KG1 (cell line): Measurements from ENCODE around the gene MYO1E.

Source experiments
- DNase-seq: peaks from one replicate; lab custom pipeline; 2025; lab: John Stamatoyannopoulos, UW

MYO1E gene

GRCh38 chr15:59190291-59190690 is 182.4 kb downstream of the MYO1E start:
- DNase-seq = no peak

- no peak for DNase-seq
Observed at GRCh38 chr15:59189241-59189640, 183.4 kb downstream of the MYO1E start.

GRCh38 chr15:59186501-59186900 is 186.2 kb downstream of the MYO1E start:
- no peak for DNase-seq

GRCh38 chr15:59185725-59186124 is 186.9 kb downstream of the MYO1E start:
- no peak for DNase-seq

- DNase-seq = no peak
Observed at GRCh38 chr15:59180945-59181600, 191.6 kb downstream of the MYO1E start.

GRCh38 chr15:59179717-59180116 is 193.0 kb downstream of the MYO1E start:
- no peak for DNase-seq

- no peak for DNase-seq
Observed at GRCh38 chr15:59178151-59178695, 194.4 kb downstream of the MYO1E start.

- no peak for DNase-seq
Observed at GRCh38 chr15:59177317-59177660, 195.4 kb downstream of the MYO1E start.

GRCh38 chr15:59176653-59177316 is 195.9 kb downstream of the MYO1E start:
- no peak for DNase-seq

GRCh38 chr15:59174835-59175831 is 197.5 kb downstream of the MYO1E start:
- DNase-seq = no peak

GRCh38 chr15:59174151-59174834 is 198.4 kb downstream of the MYO1E start:
- no peak for DNase-seq

GRCh38 chr15:59173194-59173593 is 199.5 kb downstream of the MYO1E start:
- no peak for DNase-seq

- no peak for DNase-seq
Observed at GRCh38 chr15:59172289-59172901, 200.3 kb downstream of the MYO1E start.

GRCh38 chr15:59171067-59171397 is 201.6 kb downstream of the MYO1E start:
- DNase-seq = no peak

- DNase-seq = no peak
Observed at GRCh38 chr15:59170295-59171066, 202.2 kb downstream of the MYO1E start.

GRCh38 chr15:59169251-59169708 is 203.4 kb downstream of the MYO1E start:
- no peak for DNase-seq

- no peak for DNase-seq
Observed at GRCh38 chr15:59168536-59168935, 204.1 kb downstream of the MYO1E start.

GRCh38 chr15:59166601-59167265 is 205.9 kb downstream of the MYO1E start:
- DNase-seq = no peak

- no peak for DNase-seq
Observed at GRCh38 chr15:59166166-59166565, 206.5 kb downstream of the MYO1E start.

GRCh38 chr15:59165726-59166125 is 206.9 kb downstream of the MYO1E start:
- DNase-seq = no peak
